Measurements from ENCODE around the gene ELN.

Gene ELN

DNA sequence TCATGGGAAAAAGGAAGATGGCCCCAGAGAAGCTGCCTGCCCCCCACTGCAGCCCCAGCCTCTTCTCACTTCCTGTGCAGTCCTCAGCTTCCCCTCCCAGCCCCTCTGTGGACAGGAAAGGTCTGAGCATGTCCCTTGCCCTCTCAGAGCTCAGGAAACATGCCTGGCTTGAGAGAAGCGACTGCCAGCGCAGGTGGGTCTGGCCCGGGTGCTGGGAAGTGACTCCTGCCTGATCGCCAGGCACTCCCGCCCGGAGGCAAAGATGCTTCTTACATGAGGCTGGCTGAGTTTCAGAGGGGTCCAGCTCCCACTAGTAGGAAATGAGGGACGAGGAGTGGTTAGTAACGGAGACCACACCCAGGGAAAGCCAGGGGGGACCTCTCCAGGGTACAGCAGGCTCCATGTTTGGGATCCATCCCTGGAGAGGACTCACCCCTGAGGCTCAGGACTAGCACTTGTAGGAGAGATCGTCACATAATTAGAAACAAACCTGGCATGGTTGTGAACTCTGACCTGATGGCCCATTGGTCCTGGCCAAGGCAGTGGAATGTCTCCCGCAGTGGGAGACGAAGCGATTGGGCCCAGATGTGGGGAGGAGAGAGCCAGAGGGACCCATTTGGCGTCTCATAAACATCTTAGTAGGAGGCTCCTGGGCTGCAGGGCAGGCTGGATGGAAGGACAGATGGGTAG is 12.3 kb downstream of the ELN start:
- no peak overlapping the region for H3K4me3 ChIP-seq (ENCODE audit: severe bottlenecking)

DNA sequence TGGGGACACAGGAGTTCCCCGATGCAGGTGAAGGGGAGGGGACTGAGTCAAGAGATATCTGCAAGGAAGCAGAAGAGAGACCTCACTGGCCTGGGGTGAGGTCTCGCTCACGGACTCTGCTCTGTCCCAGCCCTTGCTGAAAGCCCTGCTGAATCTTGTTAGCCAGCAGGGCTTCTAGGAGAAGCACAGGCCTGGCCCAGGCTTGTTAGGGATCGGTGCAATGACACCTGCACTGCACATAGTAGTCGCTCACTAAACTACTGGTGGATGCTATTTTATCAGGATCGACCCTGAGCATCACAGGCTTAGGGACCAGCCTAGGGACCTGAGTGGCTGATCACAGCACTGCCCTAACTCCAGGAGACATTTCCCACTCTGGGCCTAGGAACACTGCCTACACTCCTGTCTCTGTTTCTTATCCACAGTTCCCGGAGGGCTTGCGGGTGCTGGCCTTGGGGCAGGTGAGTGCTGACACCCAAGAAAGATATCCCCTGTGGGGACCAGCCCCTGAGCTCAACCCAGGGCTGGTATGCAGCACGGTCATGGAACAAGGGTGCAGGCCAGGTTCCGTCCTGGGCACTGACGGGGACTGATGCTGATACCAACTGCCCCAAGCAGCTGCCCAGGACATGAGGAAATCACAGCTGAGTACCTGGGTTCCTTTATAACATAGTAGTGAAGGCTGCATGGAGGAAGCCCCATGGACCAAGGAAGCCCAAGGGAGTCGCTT is 13.0 kb downstream of the ELN start:
- ATAC-seq (ENCODE audit: low read depth): no peak

More for the DNA sequence above, 12.3 kb downstream of the ELN start:
- H3K27me3 ChIP-seq (ENCODE audit: insufficient read depth, poor library complexity, severe bottlenecking): no peaks in the 10 kb centered on the region
- TF ChIP-seq CTCF (IDR thresholded peaks at IDR 0.05; ENCODE audit: poor library complexity, severe bottlenecking): no peak
- no peak for ATAC-seq (ENCODE audit: low read depth)
- no peaks in the 10 kb centered on the region for H3K9me3 ChIP-seq (ENCODE audit: severe bottlenecking)
- H3K36me3 ChIP-seq (ENCODE audit: low read depth): no peaks in the 10 kb centered on the region
- H3K27ac ChIP-seq (ENCODE audit: poor library complexity, severe bottlenecking): no peak overlapping the region
- H3K4me1 ChIP-seq (ENCODE audit: insufficient read depth, poor library complexity, severe bottlenecking): peaks cover 7% of the 10 kb centered on the region
- DNase-seq (ENCODE audit: low spot score): peak; percentile 57

DNA sequence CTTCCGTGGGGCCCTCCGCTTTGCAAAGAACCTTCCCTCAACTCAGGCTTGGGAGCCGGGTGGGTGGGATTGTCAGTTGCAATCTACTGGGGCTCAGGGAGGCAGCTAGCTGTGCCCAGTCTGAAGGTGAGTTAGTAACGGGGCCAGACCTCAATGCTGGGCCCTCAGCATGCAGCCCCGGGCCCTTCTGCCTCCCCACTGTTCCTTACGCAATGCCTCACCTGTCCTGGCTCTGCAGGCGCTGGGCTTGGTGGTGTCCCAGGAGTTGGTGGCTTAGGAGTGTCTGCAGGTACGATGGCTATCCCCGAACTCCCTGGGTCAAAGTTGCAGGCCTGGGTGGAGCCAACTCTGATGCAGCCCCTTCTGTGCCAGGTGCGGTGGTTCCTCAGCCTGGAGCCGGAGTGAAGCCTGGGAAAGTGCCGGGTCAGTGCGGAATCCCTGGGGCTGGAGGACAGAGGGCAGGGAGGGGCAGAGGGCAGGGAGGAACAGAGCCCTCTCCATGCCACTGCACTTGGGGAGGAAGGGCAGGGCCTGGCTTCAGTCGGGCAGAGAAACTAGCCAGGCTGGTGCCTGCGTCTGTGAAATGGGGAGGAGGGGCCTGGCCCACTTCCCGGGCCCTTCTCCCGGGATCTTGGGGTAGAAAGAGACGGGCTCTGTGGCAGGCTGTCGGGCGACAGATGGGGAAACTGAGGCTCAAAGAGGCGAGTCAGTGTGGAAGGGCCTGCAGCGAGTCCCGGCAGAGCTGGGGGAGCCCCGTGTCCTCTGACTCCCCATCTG is 15.0 kb downstream of the ELN start:
- Histone ChIP-seq H3K27ac (ENCODE audit: poor library complexity, severe bottlenecking) (no peak overlapping the region), H3K36me3 (ENCODE audit: low read depth) (no peaks in the 10 kb centered on the region), H3K4me3 (ENCODE audit: severe bottlenecking) (no peak overlapping the region), H3K4me1 (ENCODE audit: insufficient read depth, poor library complexity, severe bottlenecking) (peaks cover 7% of the 10 kb centered on the region), H3K27me3 (ENCODE audit: insufficient read depth, poor library complexity, severe bottlenecking) (no peaks in the 10 kb centered on the region), H3K9me3 (ENCODE audit: severe bottlenecking) (no peaks in the 10 kb centered on the region)
- DNase-seq (ENCODE audit: low spot score) (no peak), ATAC-seq (ENCODE audit: low read depth) (no peak)
- no peak for TF ChIP-seq CTCF (IDR thresholded peaks at IDR 0.05; ENCODE audit: poor library complexity, severe bottlenecking)

More for the DNA sequence above, 13.0 kb downstream of the ELN start:
- no peaks in the 10 kb centered on the region for H3K36me3 ChIP-seq (ENCODE audit: low read depth)
- H3K4me3 ChIP-seq (ENCODE audit: severe bottlenecking): no peak overlapping the region
- H3K4me1 ChIP-seq (ENCODE audit: insufficient read depth, poor library complexity, severe bottlenecking): peaks cover 7% of the 10 kb centered on the region
- H3K9me3 ChIP-seq (ENCODE audit: severe bottlenecking): no peaks in the 10 kb centered on the region
- no peak for DNase-seq (ENCODE audit: low spot score)
- no peaks in the 10 kb centered on the region for H3K27me3 ChIP-seq (ENCODE audit: insufficient read depth, poor library complexity, severe bottlenecking)
- H3K27ac ChIP-seq (ENCODE audit: poor library complexity, severe bottlenecking): no peak overlapping the region
- no peak for TF ChIP-seq CTCF (IDR thresholded peaks at IDR 0.05; ENCODE audit: poor library complexity, severe bottlenecking)

DNA sequence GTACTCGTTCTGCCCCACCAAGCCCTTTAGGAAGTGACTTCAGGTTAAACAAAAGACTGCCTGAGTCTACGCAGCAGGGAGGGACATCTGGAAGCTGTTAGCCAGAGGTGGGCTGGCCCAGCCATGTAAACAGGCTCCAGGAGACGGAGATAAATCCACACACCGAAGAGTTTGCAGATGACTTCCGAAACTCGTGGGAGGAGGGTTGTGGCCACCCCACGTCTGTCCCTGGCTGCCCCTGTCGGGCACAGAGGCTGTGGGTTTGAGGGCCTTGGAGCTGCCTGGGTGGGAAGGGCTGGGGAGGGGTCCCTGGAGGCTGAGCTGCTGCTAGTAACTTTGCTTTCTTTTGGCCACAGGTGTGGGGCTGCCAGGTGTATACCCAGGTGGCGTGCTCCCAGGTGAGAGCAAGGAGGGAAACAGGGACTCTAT is 15.6 kb downstream of the ELN start:
- Histone ChIP-seq H3K36me3 (ENCODE audit: low read depth) (no peaks in the 10 kb centered on the region), H3K4me1 (ENCODE audit: insufficient read depth, poor library complexity, severe bottlenecking) (peaks cover 7% of the 10 kb centered on the region), H3K4me3 (ENCODE audit: severe bottlenecking) (no peak overlapping the region), H3K27ac (ENCODE audit: poor library complexity, severe bottlenecking) (no peak overlapping the region), H3K9me3 (ENCODE audit: severe bottlenecking) (no peaks in the 10 kb centered on the region), H3K27me3 (ENCODE audit: insufficient read depth, poor library complexity, severe bottlenecking) (no peaks in the 10 kb centered on the region)
- DNase-seq (ENCODE audit: low spot score) (no peak), ATAC-seq (ENCODE audit: low read depth) (no peak)
- no peak for TF ChIP-seq CTCF (IDR thresholded peaks at IDR 0.05; ENCODE audit: poor library complexity, severe bottlenecking)
